ENCODE results near the gene WNT7B.

The WNT7B gene

GRCh38 chr22:45969801-45970470, 7.0 kb downstream of the WNT7B start:
- DNase-seq = no peak

GRCh38 chr22:45969414-45969799, 7.6 kb downstream of the WNT7B start:
- no peak for DNase-seq

GRCh38 chr22:45968751-45969413, 8.1 kb downstream of the WNT7B start:
- no peak for DNase-seq

GRCh38 chr22:45968003-45968650, 8.8 kb downstream of the WNT7B start:
- no peak for DNase-seq

GRCh38 chr22:45966895-45967365, 10.0 kb downstream of the WNT7B start:
- no peak for DNase-seq

GRCh38 chr22:45966320-45966894, 10.6 kb downstream of the WNT7B start:
- no peak for DNase-seq

GRCh38 chr22:45965563-45965962, 11.4 kb downstream of the WNT7B start:
- DNase-seq = no peak

- DNase-seq = no peak
Observed at GRCh38 chr22:45964926-45965527, 11.9 kb downstream of the WNT7B start.

- DNase-seq = no peak
Observed at GRCh38 chr22:45964372-45964771, 12.6 kb downstream of the WNT7B start.

- no peak for DNase-seq
Observed at GRCh38 chr22:45963821-45964220, 13.1 kb downstream of the WNT7B start.

GRCh38 chr22:45962756-45963324, 14.1 kb downstream of the WNT7B start:
- no peak for DNase-seq

GRCh38 chr22:45962434-45962718, 14.6 kb downstream of the WNT7B start:
- no peak for DNase-seq

- DNase-seq = no peak
Observed at GRCh38 chr22:45961679-45962433, 15.1 kb downstream of the WNT7B start.

GRCh38 chr22:45960477-45961386, 16.2 kb downstream of the WNT7B start:
- no peak for DNase-seq

GRCh38 chr22:45959719-45960476, 17.1 kb downstream of the WNT7B start:
- DNase-seq = no peak

GRCh38 chr22:45958971-45959370, 18.0 kb downstream of the WNT7B start:
- no peak for DNase-seq

- no peak for DNase-seq
Observed at GRCh38 chr22:45957826-45958225, 19.1 kb downstream of the WNT7B start.

GRCh38 chr22:45953178-45953577, 23.8 kb downstream of the WNT7B start:
- DNase-seq = no peak

- no peak for DNase-seq
Observed at GRCh38 chr22:45952553-45952952, 24.4 kb downstream of the WNT7B start.

- DNase-seq = no peak
Observed at GRCh38 chr22:45952151-45952550, 24.8 kb downstream of the WNT7B start.

- no peak for DNase-seq
Observed at GRCh38 chr22:45949891-45950290, 27.1 kb downstream of the WNT7B start.

Data from cortex of kidney (tissue), 1 donor.